ENCODE results near the gene C2. TPM values are rescaled to one million over a fixed set of nuclear protein-coding genes. Genes with fewer than 3 reads are reported as not detected.

C2 gene
- total and polyA plus RNA-seq, 2 donors from 2014 or later, result 38.7 to 84.0 TPM

DNA sequence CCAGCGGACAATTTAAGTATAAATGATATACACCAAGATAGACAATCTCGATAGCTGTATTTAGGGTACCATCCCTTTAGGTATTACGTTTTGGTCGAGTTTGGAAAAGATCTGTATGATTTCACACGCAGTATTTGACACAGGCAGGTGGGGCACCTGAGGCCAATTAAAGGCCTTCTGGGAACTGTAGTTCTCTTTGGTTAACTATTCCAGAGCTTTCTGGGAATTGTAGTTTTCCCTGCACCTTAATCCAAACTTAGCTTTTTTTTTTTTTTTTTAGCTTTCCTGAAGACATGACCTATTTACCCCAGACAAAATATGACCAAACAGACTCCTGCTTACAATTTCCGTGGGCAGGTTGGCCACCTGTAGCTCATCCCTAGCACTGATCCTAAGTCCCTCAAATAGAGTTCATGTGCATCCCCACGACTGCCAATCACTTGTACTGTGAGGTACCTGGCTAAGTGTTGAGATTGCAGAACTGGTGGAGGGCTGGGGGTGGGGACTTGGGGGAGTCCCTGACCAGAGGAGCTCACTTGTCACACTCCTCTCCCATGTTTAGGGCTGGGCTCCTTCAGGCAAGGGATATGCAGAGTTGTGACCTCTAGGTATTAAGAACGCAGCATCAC is 29.0 kb upstream of the C2 start:
- H3K27me3 ChIP-seq (ENCODE audit: control insufficient read depth, insufficient read depth, low read length), result no peaks in the 10 kb centered on the region
- H3K9me3 ChIP-seq (ENCODE audit: control insufficient read depth in 2 of 3, insufficient read depth in 1 of 3, low read length in 3 of 3), result no peaks in the 10 kb centered on the region
- DNase-seq (peak in 3 of 5 donors; percentile 65 to 71 (median 70)), FAIRE-seq (no peak)
- intact Hi-C loops (cut with DNase I), result no loop called here
- peaks cover 0 to 2% (median under 1%) of the 10 kb centered on the region in 3 donors for H3K36me3 ChIP-seq (ENCODE audit: control insufficient read depth in 2 of 3, insufficient read depth in 3 of 3, low read length in 3 of 3)
- peak overlapping the region; percentile 72 to 77 for H3K27ac ChIP-seq (ENCODE audit: low read depth in 2 of 2, low read length in 2 of 2)
- H3K9ac ChIP-seq (ENCODE audit: low read length in 3 of 3), result peak overlapping the region; percentile 81 to 94 (median 85)
- peak overlapping the region; percentile 92 to 97 (median 94) for H3K4me3 ChIP-seq (ENCODE audit: low read length in 3 of 3)
- peaks cover 4 to 19% (median 13%) of the 10 kb centered on the region in 3 donors for H3K4me1 ChIP-seq (ENCODE audit: control insufficient read depth in 2 of 3, insufficient read depth in 2 of 3, low read depth in 1 of 3, low read length in 3 of 3)
- TF ChIP-seq, protein P1, sequence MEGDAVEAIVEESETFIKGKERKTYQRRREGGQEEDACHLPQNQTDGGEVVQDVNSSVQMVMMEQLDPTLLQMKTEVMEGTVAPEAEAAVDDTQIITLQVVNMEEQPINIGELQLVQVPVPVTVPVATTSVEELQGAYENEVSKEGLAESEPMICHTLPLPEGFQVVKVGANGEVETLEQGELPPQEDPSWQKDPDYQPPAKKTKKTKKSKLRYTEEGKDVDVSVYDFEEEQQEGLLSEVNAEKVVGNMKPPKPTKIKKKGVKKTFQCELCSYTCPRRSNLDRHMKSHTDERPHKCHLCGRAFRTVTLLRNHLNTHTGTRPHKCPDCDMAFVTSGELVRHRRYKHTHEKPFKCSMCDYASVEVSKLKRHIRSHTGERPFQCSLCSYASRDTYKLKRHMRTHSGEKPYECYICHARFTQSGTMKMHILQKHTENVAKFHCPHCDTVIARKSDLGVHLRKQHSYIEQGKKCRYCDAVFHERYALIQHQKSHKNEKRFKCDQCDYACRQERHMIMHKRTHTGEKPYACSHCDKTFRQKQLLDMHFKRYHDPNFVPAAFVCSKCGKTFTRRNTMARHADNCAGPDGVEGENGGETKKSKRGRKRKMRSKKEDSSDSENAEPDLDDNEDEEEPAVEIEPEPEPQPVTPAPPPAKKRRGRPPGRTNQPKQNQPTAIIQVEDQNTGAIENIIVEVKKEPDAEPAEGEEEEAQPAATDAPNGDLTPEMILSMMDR (IDR thresholded peaks at IDR 0.05; ENCODE audit: borderline replicate concordance, extremely low read depth, insufficient read depth), result no peak

DNA sequence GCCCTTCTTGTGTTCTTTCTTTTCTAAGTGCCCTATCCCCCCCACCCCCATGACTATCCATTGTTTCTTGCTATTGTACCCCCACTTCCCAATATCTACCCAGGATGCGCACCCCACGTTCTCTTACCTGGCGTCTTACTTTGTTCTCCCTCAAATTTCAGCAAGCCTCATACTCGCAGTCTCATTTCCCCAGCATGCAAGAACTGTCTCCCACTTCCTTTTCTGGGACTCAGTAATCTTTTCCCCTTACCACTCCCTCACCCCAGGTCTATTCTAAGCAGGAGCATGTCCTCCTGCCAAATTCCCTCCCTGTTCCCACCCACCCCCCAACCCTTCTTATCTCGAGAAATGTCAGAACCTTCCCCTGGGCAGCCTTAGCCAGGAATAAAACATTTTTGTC is 28.3 kb upstream of the C2 start:
- TF ChIP-seq, protein P1 (IDR thresholded peaks at IDR 0.05; ENCODE audit: borderline replicate concordance, extremely low read depth, insufficient read depth), result no peak
- Histone ChIP-seq H3K4me1 (ENCODE audit: control insufficient read depth in 2 of 3, insufficient read depth in 2 of 3, low read depth in 1 of 3, low read length in 3 of 3) (peaks cover 4 to 19% (median 13%) of the 10 kb centered on the region in 3 donors), H3K36me3 (ENCODE audit: control insufficient read depth in 2 of 3, insufficient read depth in 3 of 3, low read length in 3 of 3) (peaks cover 0 to 2% (median 0%) of the 10 kb centered on the region in 3 donors), H3K27me3 (ENCODE audit: control insufficient read depth, insufficient read depth, low read length) (no peaks in the 10 kb centered on the region), H3K9ac (ENCODE audit: low read length in 3 of 3) (no peak overlapping the region), H3K4me3 (ENCODE audit: low read length in 3 of 3) (no peak overlapping the region), H3K27ac (ENCODE audit: low read depth in 2 of 2, low read length in 2 of 2) (no peak overlapping the region), H3K9me3 (ENCODE audit: control insufficient read depth in 2 of 3, insufficient read depth in 1 of 3, low read length in 3 of 3) (no peaks in the 10 kb centered on the region)
- FAIRE-seq, result no peak
- intact Hi-C loops (cut with DNase I), result no loop called here
- no peak for DNase-seq

DNA sequence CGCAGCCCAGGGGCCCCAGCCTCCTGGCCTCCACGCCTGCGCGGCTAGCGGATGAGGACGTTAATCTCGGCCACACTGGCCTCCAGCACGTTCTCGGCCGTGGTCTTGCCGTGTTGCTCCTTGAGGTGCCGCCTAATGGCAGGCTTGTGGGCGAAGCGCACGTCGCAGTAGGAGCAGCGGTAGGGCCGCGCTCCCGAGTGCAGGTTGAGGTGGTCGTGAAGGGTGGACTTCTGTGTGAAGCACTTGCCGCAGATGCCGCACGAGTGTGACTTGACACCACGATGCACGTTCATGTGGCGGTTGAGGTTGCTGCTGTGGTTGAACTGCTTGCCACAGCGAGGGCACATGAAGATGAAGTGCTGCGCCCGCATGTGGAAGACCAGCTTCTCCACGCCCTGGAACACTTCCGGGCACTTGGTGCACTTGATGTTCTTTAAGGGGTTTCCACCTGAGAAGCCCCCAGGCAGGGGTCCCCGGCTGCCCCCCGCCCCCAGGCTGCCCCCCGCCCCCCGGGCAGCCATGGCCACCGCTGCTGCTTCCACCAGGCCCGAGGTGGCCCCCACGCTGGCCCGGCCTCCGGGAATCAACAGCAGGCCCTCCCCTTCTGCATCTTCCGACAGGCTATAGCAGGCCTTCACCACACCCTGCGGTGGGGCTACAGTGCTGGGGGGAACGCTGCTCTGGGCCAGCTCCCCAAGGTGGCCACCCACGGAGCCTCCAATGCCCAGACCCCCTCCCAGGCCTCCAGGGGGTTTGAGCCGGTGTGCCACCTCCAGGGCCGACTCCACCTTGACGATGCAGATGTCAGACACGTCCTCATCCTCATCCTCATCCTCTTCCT is 27.4 kb upstream of the C2 start:
- H3K4me1 ChIP-seq (ENCODE audit: control insufficient read depth in 2 of 3, insufficient read depth in 2 of 3, low read depth in 1 of 3, low read length in 3 of 3), result peaks cover 4 to 19% (median 13%) of the 10 kb centered on the region in 3 donors

More for the DNA sequence above, 27.4 kb upstream of the C2 start:
- no peak for FAIRE-seq
- no peak overlapping the region for H3K9ac ChIP-seq (ENCODE audit: low read length in 3 of 3)
- no peak overlapping the region for H3K4me3 ChIP-seq (ENCODE audit: low read length in 3 of 3)
- H3K27ac ChIP-seq (ENCODE audit: low read depth in 2 of 2, low read length in 2 of 2), result no peak overlapping the region
- H3K9me3 ChIP-seq (ENCODE audit: control insufficient read depth in 2 of 3, insufficient read depth in 1 of 3, low read length in 3 of 3), result no peaks in the 10 kb centered on the region
- peak in 2 of 5 donors; percentile 65 to 78 for DNase-seq
- no peaks in the 10 kb centered on the region for H3K36me3 ChIP-seq (ENCODE audit: control insufficient read depth in 2 of 3, insufficient read depth in 3 of 3, low read length in 3 of 3)
- H3K27me3 ChIP-seq (ENCODE audit: control insufficient read depth, insufficient read depth, low read length), result no peaks in the 10 kb centered on the region
- intact Hi-C loops (cut with DNase I), result no loop called here
- TF ChIP-seq, protein P1 (IDR thresholded peaks at IDR 0.05; ENCODE audit: borderline replicate concordance, extremely low read depth, insufficient read depth), result no peak
